ENCODE measurements around the gene BRD3OS.

BRD3OS gene

GRCh38 chr9:134046894-134047681 lies 21.8 kb downstream of the BRD3OS start:
- no peak overlapping the region for H3K4me3 ChIP-seq (replicated peaks in 1 of 2; ENCODE audit: low read depth in 2 of 2, low read length in 2 of 2)
- DNase-seq (ENCODE audit: low read depth in 2 of 2) = no peak
- TF ChIP-seq CTCF (IDR thresholded peaks at IDR 0.05; ENCODE audit: low read depth, low read length) = no peak

DNA sequence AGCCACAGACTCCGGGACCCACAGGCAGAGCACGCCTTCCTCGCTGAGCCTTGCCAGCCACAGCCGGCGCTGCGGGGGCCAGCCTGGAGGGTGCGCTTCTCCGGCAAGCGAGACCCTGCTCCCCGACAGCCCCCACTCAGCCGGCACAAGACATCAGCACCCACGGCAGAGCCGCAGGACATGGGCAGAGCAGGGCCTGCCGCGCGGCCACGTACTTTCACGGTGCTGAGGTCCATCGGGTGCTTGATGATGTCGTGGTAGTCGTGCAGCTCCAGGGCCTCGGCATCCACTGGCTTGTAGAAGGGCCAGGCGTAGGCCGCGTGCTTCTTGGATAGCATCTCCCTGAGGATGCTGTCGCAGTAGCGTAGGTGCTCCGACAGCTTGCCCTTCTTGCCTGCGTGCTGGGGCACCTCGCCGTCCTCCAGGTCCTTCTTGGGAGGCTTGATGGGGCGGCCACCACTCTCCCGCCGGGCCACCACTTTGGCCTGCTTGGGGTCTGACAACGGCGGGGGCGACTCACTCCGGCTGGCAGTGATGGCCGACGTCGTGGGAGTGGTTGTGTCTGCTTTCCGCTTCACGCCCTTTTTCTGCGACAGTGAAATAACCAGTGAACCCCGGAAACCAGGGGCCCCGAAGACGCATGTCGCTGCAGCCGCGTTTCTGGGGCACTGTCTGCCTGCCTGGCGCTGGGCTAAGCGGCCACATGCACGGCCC lies 22.7 kb downstream of the BRD3OS start:
- DNase-seq (ENCODE audit: low read depth in 2 of 2) = no peak
- no peak for TF ChIP-seq CTCF (IDR thresholded peaks at IDR 0.05; ENCODE audit: low read depth, low read length)

DNA sequence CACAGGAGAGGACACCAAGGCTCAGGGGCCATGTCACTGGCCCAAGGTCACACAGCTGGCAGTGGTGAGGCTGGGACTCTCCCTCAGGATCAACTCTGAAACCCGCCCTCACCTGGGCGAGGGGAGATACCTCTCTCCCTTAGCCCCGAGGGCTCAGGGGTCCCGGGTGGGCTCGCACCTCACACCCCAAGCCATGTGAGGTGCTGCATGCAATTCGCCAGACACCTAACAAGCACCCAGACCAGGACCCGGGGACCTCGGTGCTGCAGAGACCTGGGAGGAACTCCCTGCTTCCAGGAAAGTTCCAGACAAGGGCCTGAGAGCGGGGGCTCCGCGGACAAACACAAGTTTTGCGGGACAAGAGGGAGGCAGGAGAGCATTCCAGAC lies 23.3 kb downstream of the BRD3OS start:
- no peak overlapping the region for H3K4me3 ChIP-seq (replicated peaks in 1 of 2; ENCODE audit: low read depth in 2 of 2, low read length in 2 of 2)
- no peak for DNase-seq (ENCODE audit: low read depth in 2 of 2)
- no peak for TF ChIP-seq CTCF (IDR thresholded peaks at IDR 0.05; ENCODE audit: low read depth, low read length)

More for the DNA sequence above, 22.7 kb downstream of the BRD3OS start:
- H3K4me3 ChIP-seq (replicated peaks in 1 of 2; ENCODE audit: low read depth in 2 of 2, low read length in 2 of 2) = no peak overlapping the region

GRCh38 chr9:134049236-134049635 lies 24.0 kb downstream of the BRD3OS start:
- DNase-seq (ENCODE audit: low read depth in 2 of 2) = no peak
- H3K4me3 ChIP-seq (replicated peaks in 1 of 2; ENCODE audit: low read depth in 2 of 2, low read length in 2 of 2) = no peak overlapping the region
- TF ChIP-seq CTCF (IDR thresholded peaks at IDR 0.05; ENCODE audit: low read depth, low read length) = no peak

DNA sequence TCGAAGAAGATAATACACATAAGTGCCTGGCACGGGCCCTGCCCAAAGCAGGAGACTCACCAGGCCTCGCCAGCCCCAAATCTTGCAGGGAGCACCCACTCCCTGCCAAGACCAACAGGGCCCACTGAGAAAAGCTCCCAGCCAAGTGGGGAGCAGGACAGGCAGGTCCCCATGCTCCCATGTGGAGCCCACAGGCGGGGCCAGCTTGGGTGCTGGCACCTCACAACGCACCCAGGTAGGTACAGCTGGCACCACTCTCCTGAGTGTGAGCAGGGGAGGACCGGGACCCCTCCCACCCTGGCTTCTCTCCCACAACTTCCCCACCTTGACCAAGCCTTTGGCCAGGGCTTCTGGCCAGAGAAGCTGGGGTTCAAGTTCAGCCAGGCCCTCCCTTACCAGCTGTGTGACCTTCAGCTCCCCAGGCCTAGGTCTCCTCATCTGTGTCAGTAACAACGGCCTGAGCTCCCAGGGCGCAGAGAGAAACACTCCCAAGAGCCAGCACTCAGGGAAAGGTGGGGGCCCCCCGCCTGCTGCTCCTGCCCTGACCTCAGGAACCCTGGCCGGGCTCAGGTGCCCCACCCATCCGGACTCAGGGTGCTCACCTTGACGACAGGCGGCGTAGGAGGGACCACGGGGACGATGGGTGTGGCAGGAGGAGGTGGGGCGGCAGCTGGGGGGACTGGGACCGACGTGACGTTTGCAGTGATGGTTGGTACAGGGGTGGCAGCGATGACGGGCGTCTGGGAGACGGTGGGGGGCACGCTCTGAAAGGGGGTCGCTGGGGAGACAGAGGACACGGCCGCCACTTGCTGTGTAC lies 24.7 kb downstream of the BRD3OS start:
- H3K4me3 ChIP-seq (replicated peaks in 1 of 2; ENCODE audit: low read depth in 2 of 2, low read length in 2 of 2) = no peak overlapping the region
- TF ChIP-seq CTCF (IDR thresholded peaks at IDR 0.05; ENCODE audit: low read depth, low read length) = no peak
- no peak for DNase-seq (ENCODE audit: low read depth in 2 of 2)

DNA sequence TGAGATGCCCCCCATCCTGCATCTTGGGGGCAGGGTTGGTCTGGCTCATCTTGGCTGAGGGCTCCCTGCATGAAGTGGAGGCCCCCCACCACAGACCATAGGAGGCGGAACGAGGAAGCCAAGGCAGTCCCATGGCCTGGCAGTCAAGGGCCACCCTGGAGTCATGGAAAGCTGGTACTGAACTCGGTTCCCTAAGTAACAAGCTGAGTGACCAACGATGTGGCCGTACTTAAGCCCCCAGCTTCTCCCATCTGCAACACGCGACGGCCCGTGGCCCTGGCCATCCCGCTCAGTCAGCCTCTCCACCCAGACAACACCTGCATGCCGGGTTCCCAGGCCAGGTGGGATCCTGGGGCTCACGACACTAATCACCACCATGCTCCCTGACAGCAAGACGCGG lies 25.4 kb downstream of the BRD3OS start:
- no peak for TF ChIP-seq CTCF (IDR thresholded peaks at IDR 0.05; ENCODE audit: low read depth, low read length)
- DNase-seq (ENCODE audit: low read depth in 2 of 2) = no peak
- H3K4me3 ChIP-seq (replicated peaks in 1 of 2; ENCODE audit: low read depth in 2 of 2, low read length in 2 of 2) = no peak overlapping the region

Measured in cardiac fibroblast (primary cell).